HepG2 (cell line): Measurements from ENCODE around the gene MEIS3. TPM values are rescaled to one million over a fixed set of nuclear protein-coding genes. Genes with fewer than 3 reads are reported as not detected.

Experiments
- DMAP1 ChIP-seq: IDR thresholded peaks from 2 replicates; pipeline ENCODE4 v1.6.1; 2016
- HMG20B ChIP-seq: conservative IDR thresholded peaks from 2 replicates; pipeline ENCODE4 v1.6.1; 2016; ENCODE audit warnings: missing genetic modification reagents, missing compliant biosample characterization
- ISL2 ChIP-seq: sonication (generic); formaldehyde crosslinking; IDR thresholded peaks from 2 replicates; pipeline ENCODE4 v1.5.0; 2020; ENCODE audit warnings: missing genetic modification reagents
- MAZ ChIP-seq, 2 experiments: sonication (generic) in 1 of 2; formaldehyde crosslinking in 1 of 2; IDR thresholded peaks; 2 replicates each; pipeline versions ENCODE4 v1.5.0 to v1.6.1; 2012 to 2020; ENCODE audit warnings: low read depth in 2 of 2, mild to moderate bottlenecking in 2 of 2, borderline replicate concordance in 1 of 2, improper control_type of control experiment in 1 of 2, low read length in 1 of 2, missing genetic modification reagents in 1 of 2, moderate library complexity in 1 of 2
- SRF ChIP-seq: IDR thresholded peaks from 2 replicates; pipeline ENCODE4 v1.6.1; 2011; ENCODE audit warnings: mild to moderate bottlenecking, low read depth, low read length, moderate library complexity
- USF2 ChIP-seq, 2 experiments: sonication (generic) in 1 of 2; formaldehyde crosslinking in 1 of 2; IDR thresholded peaks; 2 replicates each; pipeline versions ENCODE4 v1.5.1 to v1.6.1; 2011 to 2020; ENCODE audit warnings: borderline replicate concordance in 1 of 2, low read depth in 1 of 2, low read length in 1 of 2, mild to moderate bottlenecking in 1 of 2, missing genetic modification reagents in 1 of 2, moderate library complexity in 1 of 2
- ZBTB20 ChIP-seq: sonication (generic); formaldehyde crosslinking; IDR thresholded peaks from 2 replicates; pipeline ENCODE4 v1.8.1; 2023; ENCODE audit warnings: missing genetic modification reagents, low read depth, mild to moderate bottlenecking, borderline replicate concordance
- ZNF160 ChIP-seq: sonication (generic); formaldehyde crosslinking; IDR thresholded peaks from 2 replicates; pipeline ENCODE4 v1.8.0; 2022; ENCODE audit warnings: mild to moderate bottlenecking, inconsistent platforms, missing genetic modification reagents
- ZNF468 ChIP-seq: sonication (generic); formaldehyde crosslinking; IDR thresholded peaks from 2 replicates; pipeline ENCODE4 v1.8.0; 2022; ENCODE audit warnings: mild to moderate bottlenecking, moderate library complexity, missing genetic modification reagents
- ZNF570 ChIP-seq: sonication (generic); formaldehyde crosslinking; IDR thresholded peaks from 2 replicates; pipeline ENCODE4 v1.4.0; 2020; ENCODE audit warnings: mild to moderate bottlenecking, missing genetic modification reagents, borderline replicate concordance
- ZNF577 ChIP-seq: sonication (generic); formaldehyde crosslinking; IDR thresholded peaks from 2 replicates; pipeline ENCODE4 v1.4.0; 2020; ENCODE audit warnings: mild to moderate bottlenecking, low read depth, missing genetic modification reagents, borderline replicate concordance
- ZNF672 ChIP-seq: sonication (generic); formaldehyde crosslinking; IDR thresholded peaks from 2 replicates; pipeline ENCODE4 v1.8.1; 2022; ENCODE audit warnings: missing genetic modification reagents
- ZNF703 ChIP-seq: sonication (generic); formaldehyde crosslinking; IDR thresholded peaks from 2 replicates; pipeline ENCODE4 v1.5.1; 2020; ENCODE audit warnings: missing genetic modification reagents, mild to moderate bottlenecking, moderate library complexity, borderline replicate concordance
- ZNF784 ChIP-seq: sonication (generic); formaldehyde crosslinking; IDR thresholded peaks from 2 replicates; pipeline ENCODE4 v1.5.1; 2020; ENCODE audit warnings: missing genetic modification reagents, mild to moderate bottlenecking, borderline replicate concordance
- ZNF83 ChIP-seq: sonication (generic); formaldehyde crosslinking; IDR thresholded peaks from 2 replicates; pipeline ENCODE4 v1.4.0; 2020; ENCODE audit warnings: missing genetic modification reagents, mild to moderate bottlenecking, borderline replicate concordance
- ZSCAN20 ChIP-seq: sonication (generic); formaldehyde crosslinking; IDR thresholded peaks from 2 replicates; pipeline ENCODE4 v1.4.0; 2020; ENCODE audit warnings: missing genetic modification reagents, mild to moderate bottlenecking, borderline replicate concordance
- polyA plus RNA-seq, 8 experiments: library from polyadenylated mRNA; depleted of rRNA in 3 of 8; stranded (reverse) in 7 of 8; unstranded in 1 of 8; fragments of >200 nt; fragmentation: Illumina TruSeq in 4 of 8; extraction: Trizol in 4 of 8; gene quantifications; 2 replicates each; pipeline versions ENCODE4 v1.2.1 to v1.2.3, GENCODE V29; 2011 to 2016; ENCODE audit warnings: low read depth in 4 of 8, missing spikeins in 1 of 8, mixed read lengths in 1 of 8; ENCODE audit not compliant: insufficient read depth in 1 of 8
- total RNA-seq, 5 experiments: library from RNA; depleted of rRNA; stranded (reverse); fragments of >200 nt; fragmentation: Illumina TruSeq; extraction: Trizol; gene quantifications; 2 replicates each; pipeline ENCODE4 v1.2.3, GENCODE V29; 2016; ENCODE audit warnings: low read depth in 1 of 5
- TF ChIP-seq, protein P1 (sequence below): sonication (generic); formaldehyde crosslinking; IDR thresholded peaks from 2 replicates; pipeline ENCODE4 v1.4.0; 2020; ENCODE audit warnings: mild to moderate bottlenecking, missing genetic modification reagents

The MEIS3 gene
- total and polyA plus RNA-seq, 2 of the 13 experiments (the other 11 are each of a cell fraction or from before 2014, with no cell fraction given) = 0.09 to 0.70 TPM

DNA sequence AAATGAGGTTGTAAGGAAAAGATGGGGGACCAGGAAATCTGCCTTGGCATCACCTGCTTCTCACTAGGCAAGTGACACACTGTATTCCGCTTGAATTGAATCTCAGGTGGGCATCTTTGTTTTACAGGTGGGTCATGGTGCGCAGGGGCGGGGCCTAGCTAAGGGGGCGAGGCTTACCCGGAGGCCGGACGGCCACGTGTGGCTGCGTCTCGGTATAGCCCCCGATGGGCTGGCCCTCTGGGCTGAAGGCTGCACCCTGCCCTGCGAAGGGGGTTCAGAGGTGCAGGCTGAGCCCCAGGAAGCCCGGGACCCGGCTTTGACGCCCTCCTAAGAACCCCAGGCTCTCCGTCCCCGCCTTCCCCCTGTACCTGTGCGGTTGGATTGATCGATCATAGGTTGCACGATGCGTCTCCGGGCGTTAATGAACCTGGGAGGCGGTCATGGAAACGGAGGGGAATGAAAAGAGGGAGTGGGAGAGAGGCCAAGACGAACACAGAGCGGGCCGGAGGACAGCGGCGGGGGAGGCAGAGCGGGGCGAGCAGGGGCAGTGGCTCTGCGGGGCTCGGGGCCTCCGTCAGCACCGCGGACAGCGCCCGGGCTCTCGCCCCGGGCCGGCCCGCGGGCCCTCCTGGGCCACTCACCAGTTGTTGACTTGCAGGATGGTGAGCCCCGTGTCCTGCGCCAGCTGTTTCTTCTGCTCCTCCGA, 12.5 kb downstream of the MEIS3 start (continued):
- TF ChIP-seq SRF (no peak), HMG20B (CRISPR knock-in tag) (no peak), USF2 (IDR thresholded peaks at IDR 0.05; ENCODE audit: low read depth, low read length) (no peak), USF2 (CRISPR knock-in tag; IDR thresholded peaks at IDR 0.05; ENCODE audit: borderline replicate concordance) (no peak), ZNF570 (CRISPR knock-in tag) (no peak), ZNF160 (CRISPR knock-in tag) (0 out of 2 replicates have a peak, but pooled peaks have one; percentile 44), ISL2 (CRISPR knock-in tag) (0 out of 2 replicates have a peak, but pooled peaks have one; percentile 33), ZNF83 (CRISPR knock-in tag) (no peak), ZNF784 (CRISPR knock-in tag) (0 out of 2 replicates have a peak, but pooled peaks have one; percentile 29), ZBTB20 (no peak), DMAP1 (CRISPR knock-in tag) (no peak), MAZ (IDR thresholded peaks at IDR 0.05; ENCODE audit: borderline replicate concordance, low read depth, low read length) (no peak), MAZ (CRISPR knock-in tag; IDR thresholded peaks at IDR 0.05; ENCODE audit: low read depth) (peak; percentile 66; the same call in 1 of the 2 replicates), ZNF672 (CRISPR knock-in tag) (no peak), ZNF577 (CRISPR knock-in tag) (no peak), ZNF703 (CRISPR knock-in tag) (no peak), ZNF468 (no peak), ZSCAN20 (CRISPR knock-in tag) (no peak)
- TF ChIP-seq, protein P1, sequence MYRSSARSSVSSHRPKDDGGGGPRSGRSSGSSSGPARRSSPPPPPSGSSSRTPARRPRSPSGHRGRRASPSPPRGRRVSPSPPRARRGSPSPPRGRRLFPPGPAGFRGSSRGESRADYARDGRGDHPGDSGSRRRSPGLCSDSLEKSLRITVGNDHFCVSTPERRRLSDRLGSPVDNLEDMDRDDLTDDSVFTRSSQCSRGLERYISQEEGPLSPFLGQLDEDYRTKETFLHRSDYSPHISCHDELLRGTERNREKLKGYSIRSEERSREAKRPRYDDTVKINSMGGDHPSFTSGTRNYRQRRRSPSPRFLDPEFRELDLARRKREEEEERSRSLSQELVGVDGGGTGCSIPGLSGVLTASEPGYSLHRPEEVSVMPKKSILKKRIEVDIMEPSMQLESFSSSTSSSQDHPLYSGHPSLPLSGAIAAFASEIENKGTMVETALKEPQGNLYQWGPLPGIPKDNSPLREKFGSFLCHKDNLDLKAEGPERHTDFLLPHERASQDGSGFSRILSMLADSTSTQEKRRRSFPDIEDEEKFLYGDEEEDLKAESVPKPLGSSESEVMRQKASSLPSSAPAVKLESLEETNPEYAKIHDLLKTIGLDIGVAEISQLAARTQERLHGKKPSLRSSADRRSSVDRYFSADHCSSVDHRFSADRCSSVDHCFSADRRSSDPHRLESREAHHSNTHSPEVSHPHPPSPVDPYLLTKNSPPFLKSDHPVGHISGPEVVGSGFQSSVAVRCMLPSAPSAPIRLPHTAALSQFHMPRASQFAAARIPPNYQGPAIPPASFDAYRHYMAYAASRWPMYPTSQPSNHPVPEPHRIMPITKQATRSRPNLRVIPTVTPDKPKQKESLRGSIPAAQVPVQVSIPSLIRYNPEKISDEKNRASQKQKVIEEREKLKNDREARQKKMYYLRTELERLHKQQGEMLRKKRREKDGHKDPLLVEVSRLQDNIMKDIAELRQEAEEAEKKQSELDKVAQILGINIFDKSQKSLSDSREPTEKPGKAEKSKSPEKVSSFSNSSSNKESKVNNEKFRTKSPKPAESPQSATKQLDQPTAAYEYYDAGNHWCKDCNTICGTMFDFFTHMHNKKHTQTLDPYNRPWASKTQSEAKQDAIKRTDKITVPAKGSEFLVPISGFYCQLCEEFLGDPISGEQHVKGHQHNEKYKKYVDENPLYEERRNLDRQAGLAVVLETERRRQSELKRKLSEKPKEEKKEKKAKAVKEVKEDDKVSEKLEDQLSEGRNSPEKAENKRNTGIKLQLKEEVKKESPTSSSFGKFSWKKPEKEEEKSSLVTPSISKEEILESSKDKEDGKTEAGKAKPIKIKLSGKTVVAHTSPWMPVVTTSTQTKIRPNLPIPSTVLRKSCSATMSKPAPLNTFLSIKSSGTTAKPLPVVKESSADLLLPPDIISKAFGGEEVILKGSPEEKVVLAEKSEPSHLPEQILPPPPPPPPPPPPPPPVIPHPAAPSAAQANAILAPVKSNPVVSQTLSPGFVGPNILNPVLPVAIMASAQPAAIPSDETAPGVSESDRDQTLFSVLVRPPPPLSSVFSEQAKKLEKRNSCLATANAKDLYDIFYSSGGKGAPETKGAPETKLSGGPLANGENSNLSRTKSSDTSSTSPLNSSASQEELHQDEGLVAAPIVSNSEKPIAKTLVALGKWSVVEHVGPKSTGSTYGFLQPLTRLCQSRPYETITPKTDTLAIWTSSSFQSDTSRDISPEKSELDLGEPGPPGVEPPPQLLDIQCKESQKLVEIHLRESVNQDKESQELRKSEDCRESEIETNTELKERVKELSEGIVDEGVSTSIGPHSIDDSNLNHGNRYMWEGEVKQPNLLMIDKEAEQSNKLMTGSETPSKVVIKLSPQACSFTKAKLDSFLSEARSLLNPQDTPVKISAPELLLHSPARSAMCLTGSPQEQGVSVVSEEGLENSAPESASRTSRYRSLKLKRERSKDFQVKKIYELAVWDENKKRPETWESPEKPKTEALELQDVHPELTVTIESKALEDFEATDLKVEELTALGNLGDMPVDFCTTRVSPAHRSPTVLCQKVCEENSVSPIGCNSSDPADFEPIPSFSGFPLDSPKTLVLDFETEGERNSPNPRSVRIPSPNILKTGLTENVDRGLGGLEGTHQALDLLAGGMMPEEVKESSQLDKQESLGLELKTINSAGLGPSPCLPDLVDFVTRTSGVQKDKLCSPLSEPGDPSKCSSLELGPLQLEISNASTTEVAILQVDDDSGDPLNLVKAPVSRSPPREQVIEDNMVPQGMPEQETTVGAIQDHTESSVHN = no peak
